ENCODE data around the gene PRICKLE3.

Gene PRICKLE3

GRCh38 chrX:49165901-49166881 is 20.0 kb downstream of the PRICKLE3 start:
- Histone ChIP-seq H3K9me3 (ENCODE audit: insufficient read depth, low read depth, low read length) (no peaks in the 10 kb centered on the region), H3K9me2 (replicated peaks; ENCODE audit: low read depth, low read length) (no peaks in the 10 kb centered on the region), H3F3A (ENCODE audit: low read depth) (peaks cover 8% of the 10 kb centered on the region; the same call in 1 of the 2 replicates), H3K36me3 (ENCODE audit: insufficient read depth, low read length) (no peaks in the 10 kb centered on the region), H3K4me3 (ENCODE audit: low read length, poor library complexity, severe bottlenecking) (peak overlapping the region; percentile 76), H3K9ac (ENCODE audit: low read depth, low read length, poor library complexity, severe bottlenecking) (peak overlapping the region; percentile 82), H3K4me1 (ENCODE audit: insufficient read depth, low read length, poor library complexity, severe bottlenecking) (peaks cover 18% of the 10 kb centered on the region), H3K4me2 (ENCODE audit: low read depth, low read length, poor library complexity, severe bottlenecking) (peak overlapping the region; percentile 76), H3K79me2 (ENCODE audit: insufficient read depth, low read length) (no peaks in the 10 kb centered on the region), H4K20me1 (ENCODE audit: insufficient read depth, low read length, poor library complexity, severe bottlenecking) (no peaks in the 10 kb centered on the region), H2AFZ (ENCODE audit: low read length) (no peak overlapping the region), H3K27me3 (ENCODE audit: insufficient read depth, low read length, poor library complexity, severe bottlenecking) (no peaks in the 10 kb centered on the region)
- no peak for TF ChIP-seq EZH2phosphoT487 (IDR thresholded peaks at IDR 0.05; ENCODE audit: borderline replicate concordance)
- TF ChIP-seq CTCF (conservative IDR thresholded peaks at IDR 0.05; ENCODE audit: low read length): no peak; the same call in 1 of the 2 replicates

- Histone ChIP-seq H3K27me3 (ENCODE audit: insufficient read depth, low read length, poor library complexity, severe bottlenecking) (no peaks in the 10 kb centered on the region), H3F3A (ENCODE audit: low read depth) (peaks cover 8% of the 10 kb centered on the region; the same call in 1 of the 2 replicates), H3K4me2 (ENCODE audit: low read depth, low read length, poor library complexity, severe bottlenecking) (peak overlapping the region; percentile 76), H3K79me2 (ENCODE audit: insufficient read depth, low read length) (no peaks in the 10 kb centered on the region), H3K9ac (ENCODE audit: low read depth, low read length, poor library complexity, severe bottlenecking) (no peak overlapping the region), H3K9me3 (ENCODE audit: insufficient read depth, low read depth, low read length) (no peaks in the 10 kb centered on the region), H3K4me1 (ENCODE audit: insufficient read depth, low read length, poor library complexity, severe bottlenecking) (peaks cover 18% of the 10 kb centered on the region), H2AFZ (ENCODE audit: low read length) (no peak overlapping the region), H3K4me3 (ENCODE audit: low read length, poor library complexity, severe bottlenecking) (peak overlapping the region; percentile 70), H4K20me1 (ENCODE audit: insufficient read depth, low read length, poor library complexity, severe bottlenecking) (no peaks in the 10 kb centered on the region), H3K36me3 (ENCODE audit: insufficient read depth, low read length) (no peaks in the 10 kb centered on the region), H3K9me2 (replicated peaks; ENCODE audit: low read depth, low read length) (no peaks in the 10 kb centered on the region)
- TF ChIP-seq EZH2phosphoT487 (IDR thresholded peaks at IDR 0.05; ENCODE audit: borderline replicate concordance) (no peak), CTCF (conservative IDR thresholded peaks at IDR 0.05; ENCODE audit: low read length) (no peak)
Measured at GRCh38 chrX:49164589-49165360, 21.4 kb downstream of the PRICKLE3 start.

GRCh38 chrX:49163555-49164419 is 22.4 kb downstream of the PRICKLE3 start:
- peaks cover 8% of the 10 kb centered on the region; the same call in 1 of the 2 replicates for H3F3A ChIP-seq (ENCODE audit: low read depth)
- TF ChIP-seq EZH2phosphoT487 (IDR thresholded peaks at IDR 0.05; ENCODE audit: borderline replicate concordance) (no peak), CTCF (conservative IDR thresholded peaks at IDR 0.05; ENCODE audit: low read length) (peak; percentile 54)
- peak overlapping the region; percentile 79 for H3K9ac ChIP-seq (ENCODE audit: low read depth, low read length, poor library complexity, severe bottlenecking)
- peak overlapping the region; percentile 70 for H3K4me3 ChIP-seq (ENCODE audit: low read length, poor library complexity, severe bottlenecking)
- no peaks in the 10 kb centered on the region for H3K9me2 ChIP-seq (replicated peaks; ENCODE audit: low read depth, low read length)
- peak overlapping the region; percentile 76 for H3K4me2 ChIP-seq (ENCODE audit: low read depth, low read length, poor library complexity, severe bottlenecking)
- no peaks in the 10 kb centered on the region for H3K27me3 ChIP-seq (ENCODE audit: insufficient read depth, low read length, poor library complexity, severe bottlenecking)
- peaks cover 18% of the 10 kb centered on the region for H3K4me1 ChIP-seq (ENCODE audit: insufficient read depth, low read length, poor library complexity, severe bottlenecking)
- peak overlapping the region; percentile 64; the same call in 1 of the 2 replicates for H2AFZ ChIP-seq (ENCODE audit: low read length)
- no peaks in the 10 kb centered on the region for H3K79me2 ChIP-seq (ENCODE audit: insufficient read depth, low read length)
- H3K9me3 ChIP-seq (ENCODE audit: insufficient read depth, low read depth, low read length): no peaks in the 10 kb centered on the region
- no peaks in the 10 kb centered on the region for H3K36me3 ChIP-seq (ENCODE audit: insufficient read depth, low read length)
- no peaks in the 10 kb centered on the region for H4K20me1 ChIP-seq (ENCODE audit: insufficient read depth, low read length, poor library complexity, severe bottlenecking)
